ENCODE measurements around the gene AKAP7.
A peak's percentile ranks its signal among the peaks of the same experiment; 100 is the strongest.

AKAP7 gene

DNA sequence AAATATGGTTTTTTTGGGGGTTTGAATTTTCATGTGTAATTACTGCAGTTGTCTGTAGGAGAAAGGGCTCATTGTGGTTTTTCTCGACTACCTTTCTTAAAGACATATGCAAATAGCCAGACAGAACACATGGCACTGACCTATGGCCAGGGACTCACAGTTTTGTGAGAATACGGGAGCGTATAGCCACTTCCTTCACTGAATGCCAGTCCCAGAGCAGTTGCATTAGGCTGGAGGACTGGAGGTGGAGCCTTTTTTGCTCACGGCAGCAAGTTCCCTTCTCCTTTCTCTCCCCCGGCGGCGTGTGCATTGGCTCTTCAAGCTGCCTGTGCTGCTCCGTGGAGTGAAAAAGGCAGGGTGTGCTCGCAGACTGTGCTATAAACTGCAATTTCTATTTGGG, 114.9 kb downstream of the AKAP7 start:
- DNase-seq (ENCODE audit: low read depth, low spot score) = peak; percentile 18
- peak overlapping the region; percentile 21 for H3K4me3 ChIP-seq (ENCODE audit: insufficient read length, low read depth)
- H3K4me1 ChIP-seq (ENCODE audit: insufficient read depth, insufficient read length) = no peaks in the 10 kb centered on the region
- H3K36me3 ChIP-seq (ENCODE audit: insufficient read depth, insufficient read length, low read length) = no peaks in the 10 kb centered on the region
- peak overlapping the region; percentile 80 for H3K9ac ChIP-seq (ENCODE audit: insufficient read length, low read depth)
- no peaks in the 10 kb centered on the region for H3K27me3 ChIP-seq (ENCODE audit: insufficient read depth, insufficient read length)
- H3K9me3 ChIP-seq (ENCODE audit: insufficient read depth, low read length) = no peaks in the 10 kb centered on the region
- TF ChIP-seq SUZ12 (IDR thresholded peaks at IDR 0.05; ENCODE audit: extremely low read depth, insufficient read depth, insufficient read length) = no peak
- no peak for TF ChIP-seq ZNF274 (IDR thresholded peaks at IDR 0.05; ENCODE audit: low read depth, low read length)
- TF ChIP-seq YY1 (IDR thresholded peaks at IDR 0.05; ENCODE audit: insufficient read depth, insufficient read length) = no peak

- peak overlapping the region; percentile 21 for H3K4me3 ChIP-seq (ENCODE audit: insufficient read length, low read depth)
These were observed 115.7 kb downstream of the AKAP7 start for GRCh38 chr6:131250936-131251335.

GRCh38 chr6:131251590-131252199, 116.4 kb downstream of the AKAP7 start:
- DNase-seq (ENCODE audit: low read depth, low spot score) = no peak
- Histone ChIP-seq H3K4me1 (ENCODE audit: insufficient read depth, insufficient read length) (no peaks in the 10 kb centered on the region), H3K4me3 (ENCODE audit: insufficient read length, low read depth) (peak overlapping the region; percentile 21), H3K36me3 (ENCODE audit: insufficient read depth, insufficient read length, low read length) (no peaks in the 10 kb centered on the region), H3K27me3 (ENCODE audit: insufficient read depth, insufficient read length) (no peaks in the 10 kb centered on the region), H3K9me3 (ENCODE audit: insufficient read depth, low read length) (no peaks in the 10 kb centered on the region), H3K9ac (ENCODE audit: insufficient read length, low read depth) (no peak overlapping the region)
- no peak for TF ChIP-seq ZNF274 (IDR thresholded peaks at IDR 0.05; ENCODE audit: low read depth, low read length)
- no peak for TF ChIP-seq YY1 (IDR thresholded peaks at IDR 0.05; ENCODE audit: insufficient read depth, insufficient read length)
- no peak for TF ChIP-seq SUZ12 (IDR thresholded peaks at IDR 0.05; ENCODE audit: extremely low read depth, insufficient read depth, insufficient read length)

More at GRCh38 chr6:131250936-131251335, 115.7 kb downstream of the AKAP7 start:
- TF ChIP-seq YY1 (IDR thresholded peaks at IDR 0.05; ENCODE audit: insufficient read depth, insufficient read length) = no peak
- TF ChIP-seq SUZ12 (IDR thresholded peaks at IDR 0.05; ENCODE audit: extremely low read depth, insufficient read depth, insufficient read length) = no peak
- TF ChIP-seq ZNF274 (IDR thresholded peaks at IDR 0.05; ENCODE audit: low read depth, low read length) = no peak
- Histone ChIP-seq H3K9me3 (ENCODE audit: insufficient read depth, low read length) (no peaks in the 10 kb centered on the region), H3K9ac (ENCODE audit: insufficient read length, low read depth) (peak overlapping the region; percentile 80), H3K4me1 (ENCODE audit: insufficient read depth, insufficient read length) (no peaks in the 10 kb centered on the region), H3K27me3 (ENCODE audit: insufficient read depth, insufficient read length) (no peaks in the 10 kb centered on the region), H3K36me3 (ENCODE audit: insufficient read depth, insufficient read length, low read length) (no peaks in the 10 kb centered on the region)
- no peak for DNase-seq (ENCODE audit: low read depth, low spot score)

DNA sequence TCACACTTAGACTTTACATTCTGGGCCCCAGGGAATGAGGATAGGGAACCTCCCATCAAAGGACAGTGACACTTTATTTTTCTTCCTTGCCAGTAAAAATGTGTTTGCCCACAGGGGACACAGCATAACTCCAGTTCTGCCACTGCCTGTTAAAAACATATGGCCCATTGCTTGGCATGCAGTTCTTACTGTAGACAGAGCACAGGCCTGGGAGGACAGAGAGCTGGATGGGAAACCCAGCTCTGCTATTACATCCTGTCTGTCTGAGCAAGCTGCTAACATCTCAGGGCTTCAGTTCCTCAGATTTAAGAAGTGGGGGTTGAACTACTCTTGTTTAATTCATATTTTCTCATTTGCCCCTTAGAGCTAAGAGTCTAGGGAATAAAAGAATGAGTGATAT, 120.2 kb downstream of the AKAP7 start:
- DNase-seq (ENCODE audit: low read depth, low spot score) = no peak
- H3K9me3 ChIP-seq (ENCODE audit: insufficient read depth, low read length) = 0 out of 2 replicates have a peak, but pooled peaks cover 1% of the 10 kb centered on the region
- H3K9ac ChIP-seq (ENCODE audit: insufficient read length, low read depth) = no peak overlapping the region
- no peaks in the 10 kb centered on the region for H3K4me1 ChIP-seq (ENCODE audit: insufficient read depth, insufficient read length)
- TF ChIP-seq YY1 (IDR thresholded peaks at IDR 0.05; ENCODE audit: insufficient read depth, insufficient read length) = no peak
- no peak for TF ChIP-seq SUZ12 (IDR thresholded peaks at IDR 0.05; ENCODE audit: extremely low read depth, insufficient read depth, insufficient read length)
- no peak for TF ChIP-seq ZNF274 (IDR thresholded peaks at IDR 0.05; ENCODE audit: low read depth, low read length)
- no peak overlapping the region for H3K4me3 ChIP-seq (ENCODE audit: insufficient read length, low read depth)
- H3K27me3 ChIP-seq (ENCODE audit: insufficient read depth, insufficient read length) = no peaks in the 10 kb centered on the region
- H3K36me3 ChIP-seq (ENCODE audit: insufficient read depth, insufficient read length, low read length) = no peaks in the 10 kb centered on the region

DNA sequence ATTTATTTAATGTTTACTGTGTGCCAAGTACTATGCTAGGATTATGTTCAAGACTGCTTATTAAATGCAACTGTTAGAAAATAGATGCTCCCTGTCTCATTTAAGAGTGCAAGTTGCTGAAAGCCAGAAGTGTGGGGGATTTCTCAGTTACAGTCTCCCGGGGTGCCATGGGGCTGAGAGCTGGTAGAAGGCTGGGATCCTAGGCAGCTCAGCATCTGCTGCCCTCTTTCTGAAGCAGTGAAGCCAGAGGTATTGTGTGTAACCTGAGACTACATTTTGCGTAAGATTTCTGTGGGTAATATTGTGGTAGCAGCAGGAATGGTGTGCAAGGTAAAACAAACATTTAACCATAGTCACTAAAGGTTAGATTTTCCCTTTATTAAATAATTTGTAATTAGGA, 120.6 kb downstream of the AKAP7 start:
- Histone ChIP-seq H3K36me3 (ENCODE audit: insufficient read depth, insufficient read length, low read length) (no peaks in the 10 kb centered on the region), H3K9ac (ENCODE audit: insufficient read length, low read depth) (no peak overlapping the region), H3K4me3 (ENCODE audit: insufficient read length, low read depth) (no peak overlapping the region), H3K9me3 (ENCODE audit: insufficient read depth, low read length) (0 out of 2 replicates have a peak, but pooled peaks cover 6% of the 10 kb centered on the region), H3K27me3 (ENCODE audit: insufficient read depth, insufficient read length) (no peaks in the 10 kb centered on the region), H3K4me1 (ENCODE audit: insufficient read depth, insufficient read length) (no peaks in the 10 kb centered on the region)
- DNase-seq (ENCODE audit: low read depth, low spot score) = no peak
- TF ChIP-seq ZNF274 (IDR thresholded peaks at IDR 0.05; ENCODE audit: low read depth, low read length) (no peak), SUZ12 (IDR thresholded peaks at IDR 0.05; ENCODE audit: extremely low read depth, insufficient read depth, insufficient read length) (no peak)

DNA sequence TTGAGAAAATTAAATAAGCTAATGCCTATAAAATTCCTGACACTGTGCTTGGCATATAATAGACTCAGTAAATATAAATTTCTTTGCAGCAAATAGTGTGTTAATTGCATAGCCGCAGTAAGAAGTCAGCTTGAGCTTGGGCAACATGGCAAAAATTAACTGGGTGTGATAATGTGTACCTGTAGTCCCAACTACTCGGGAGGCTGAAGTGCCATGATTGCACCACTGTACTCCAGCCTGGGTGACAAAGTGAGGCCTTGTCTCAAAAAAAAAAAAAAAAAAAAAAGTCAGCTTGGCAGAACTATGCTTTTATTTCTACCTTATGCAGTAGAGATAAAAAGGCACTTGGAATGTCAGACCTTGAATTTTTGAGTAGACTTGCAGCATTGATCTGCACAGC, 121.8 kb downstream of the AKAP7 start:
- Histone ChIP-seq H3K9ac (ENCODE audit: insufficient read length, low read depth) (no peak overlapping the region), H3K27me3 (ENCODE audit: insufficient read depth, insufficient read length) (no peaks in the 10 kb centered on the region), H3K4me1 (ENCODE audit: insufficient read depth, insufficient read length) (no peaks in the 10 kb centered on the region), H3K9me3 (ENCODE audit: insufficient read depth, low read length) (0 out of 2 replicates have a peak, but pooled peaks cover 8% of the 10 kb centered on the region), H3K4me3 (ENCODE audit: insufficient read length, low read depth) (no peak overlapping the region), H3K36me3 (ENCODE audit: insufficient read depth, insufficient read length, low read length) (no peaks in the 10 kb centered on the region)
- no peak for DNase-seq (ENCODE audit: low read depth, low spot score)
- no peak for TF ChIP-seq ZNF274 (IDR thresholded peaks at IDR 0.05; ENCODE audit: low read depth, low read length)
- no peak for TF ChIP-seq SUZ12 (IDR thresholded peaks at IDR 0.05; ENCODE audit: extremely low read depth, insufficient read depth, insufficient read length)
- no peak for TF ChIP-seq YY1 (IDR thresholded peaks at IDR 0.05; ENCODE audit: insufficient read depth, insufficient read length)

DNA sequence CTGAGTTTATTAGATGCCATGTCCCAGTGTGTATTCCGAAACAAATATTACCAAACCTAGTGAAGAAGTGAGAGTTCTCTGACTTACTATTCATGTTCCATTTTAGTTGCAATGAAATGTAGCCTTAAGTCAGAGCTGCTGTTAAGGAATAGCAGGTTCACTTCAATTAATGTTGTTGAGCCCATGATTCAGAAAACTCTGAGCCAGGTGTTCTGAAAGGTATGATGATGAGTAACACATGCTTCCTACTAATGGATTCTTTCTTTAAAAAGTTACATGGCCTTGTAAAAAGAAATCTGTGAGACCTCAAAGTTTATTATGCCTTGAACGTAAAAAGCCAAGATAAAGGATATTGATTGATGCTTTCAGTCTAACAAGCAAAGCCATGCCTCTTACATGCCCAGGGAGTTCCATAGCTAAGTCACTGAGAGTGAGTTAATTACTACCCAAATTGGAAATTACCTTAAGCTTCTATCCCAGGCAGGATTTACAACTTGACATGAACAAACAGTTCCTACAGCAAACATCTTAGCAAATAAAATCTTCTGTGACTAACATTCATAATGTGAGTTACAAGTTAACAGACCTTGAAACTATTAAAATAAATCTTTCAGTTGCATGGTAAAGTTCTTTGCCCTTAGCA, 122.9 kb downstream of the AKAP7 start:
- no peak overlapping the region for H3K4me3 ChIP-seq (ENCODE audit: insufficient read length, low read depth)
- H3K4me1 ChIP-seq (ENCODE audit: insufficient read depth, insufficient read length) = no peaks in the 10 kb centered on the region
- TF ChIP-seq ZNF274 (IDR thresholded peaks at IDR 0.05; ENCODE audit: low read depth, low read length) = no peak
- H3K36me3 ChIP-seq (ENCODE audit: insufficient read depth, insufficient read length, low read length) = no peaks in the 10 kb centered on the region
- H3K27me3 ChIP-seq (ENCODE audit: insufficient read depth, insufficient read length) = no peaks in the 10 kb centered on the region
- no peak overlapping the region for H3K9ac ChIP-seq (ENCODE audit: insufficient read length, low read depth)
- no peak for DNase-seq (ENCODE audit: low read depth, low spot score)
- H3K9me3 ChIP-seq (ENCODE audit: insufficient read depth, low read length) = 0 out of 2 replicates have a peak, but pooled peaks cover 8% of the 10 kb centered on the region
